Stomach (tissue), 4 donors: ENCODE measurements around the gene TRIM52.

Experiments
- POLR2AphosphoS5 ChIP-seq, 3 donors: sonication (generic); formaldehyde crosslinking; IDR thresholded peaks; one replicate each; pipeline ENCODE4 v1.6.1; 2016; ENCODE audit warnings: antibody characterized with exemption in 3 of 3
- TF ChIP-seq, protein P1 (sequence below), 7 experiments: fragments of 450-650 bp in 4 of 7; fragments of 200-600 bp in 3 of 7; sonication (generic) in 3 of 7; IDR thresholded peaks; one replicate each; pipeline ENCODE4 v1.5.1; 2016 to 2019; ENCODE audit warnings: antibody characterized with exemption in 7 of 7, control low read depth in 2 of 7, mild to moderate bottlenecking in 1 of 7

DNA sequence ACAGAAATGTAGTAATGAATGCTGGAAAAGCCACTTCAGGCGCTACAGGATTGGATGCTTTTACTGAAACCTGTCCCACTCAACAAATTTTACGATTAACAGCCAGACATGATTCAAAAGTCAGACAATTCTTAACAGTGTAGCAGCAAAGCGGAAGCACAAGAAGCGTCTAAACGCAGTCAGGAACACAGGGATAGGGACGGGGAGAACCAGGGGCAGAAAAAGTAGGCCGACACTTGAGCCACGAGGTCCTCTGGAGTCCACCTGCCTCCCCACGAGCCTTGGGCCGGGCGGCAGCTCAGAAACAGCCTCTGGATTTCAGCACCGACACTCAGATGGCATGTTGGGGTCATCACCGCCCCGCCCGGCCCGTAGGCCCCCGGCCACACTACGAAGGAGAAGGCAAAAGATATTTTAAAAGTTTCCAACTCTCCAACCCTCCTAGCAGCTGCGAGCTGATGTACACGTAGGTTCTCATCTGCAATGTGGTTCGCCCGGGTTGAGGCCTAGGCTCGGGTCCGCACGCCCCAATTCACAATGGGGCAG lies 17.9 kb downstream of the TRIM52 start:
- TF ChIP-seq, protein P1, sequence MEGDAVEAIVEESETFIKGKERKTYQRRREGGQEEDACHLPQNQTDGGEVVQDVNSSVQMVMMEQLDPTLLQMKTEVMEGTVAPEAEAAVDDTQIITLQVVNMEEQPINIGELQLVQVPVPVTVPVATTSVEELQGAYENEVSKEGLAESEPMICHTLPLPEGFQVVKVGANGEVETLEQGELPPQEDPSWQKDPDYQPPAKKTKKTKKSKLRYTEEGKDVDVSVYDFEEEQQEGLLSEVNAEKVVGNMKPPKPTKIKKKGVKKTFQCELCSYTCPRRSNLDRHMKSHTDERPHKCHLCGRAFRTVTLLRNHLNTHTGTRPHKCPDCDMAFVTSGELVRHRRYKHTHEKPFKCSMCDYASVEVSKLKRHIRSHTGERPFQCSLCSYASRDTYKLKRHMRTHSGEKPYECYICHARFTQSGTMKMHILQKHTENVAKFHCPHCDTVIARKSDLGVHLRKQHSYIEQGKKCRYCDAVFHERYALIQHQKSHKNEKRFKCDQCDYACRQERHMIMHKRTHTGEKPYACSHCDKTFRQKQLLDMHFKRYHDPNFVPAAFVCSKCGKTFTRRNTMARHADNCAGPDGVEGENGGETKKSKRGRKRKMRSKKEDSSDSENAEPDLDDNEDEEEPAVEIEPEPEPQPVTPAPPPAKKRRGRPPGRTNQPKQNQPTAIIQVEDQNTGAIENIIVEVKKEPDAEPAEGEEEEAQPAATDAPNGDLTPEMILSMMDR (IDR thresholded peaks at IDR 0.05) = no peak
- no peak for TF ChIP-seq POLR2AphosphoS5 (IDR thresholded peaks at IDR 0.05)
